ENCODE data around the gene PCK2.

DNA sequence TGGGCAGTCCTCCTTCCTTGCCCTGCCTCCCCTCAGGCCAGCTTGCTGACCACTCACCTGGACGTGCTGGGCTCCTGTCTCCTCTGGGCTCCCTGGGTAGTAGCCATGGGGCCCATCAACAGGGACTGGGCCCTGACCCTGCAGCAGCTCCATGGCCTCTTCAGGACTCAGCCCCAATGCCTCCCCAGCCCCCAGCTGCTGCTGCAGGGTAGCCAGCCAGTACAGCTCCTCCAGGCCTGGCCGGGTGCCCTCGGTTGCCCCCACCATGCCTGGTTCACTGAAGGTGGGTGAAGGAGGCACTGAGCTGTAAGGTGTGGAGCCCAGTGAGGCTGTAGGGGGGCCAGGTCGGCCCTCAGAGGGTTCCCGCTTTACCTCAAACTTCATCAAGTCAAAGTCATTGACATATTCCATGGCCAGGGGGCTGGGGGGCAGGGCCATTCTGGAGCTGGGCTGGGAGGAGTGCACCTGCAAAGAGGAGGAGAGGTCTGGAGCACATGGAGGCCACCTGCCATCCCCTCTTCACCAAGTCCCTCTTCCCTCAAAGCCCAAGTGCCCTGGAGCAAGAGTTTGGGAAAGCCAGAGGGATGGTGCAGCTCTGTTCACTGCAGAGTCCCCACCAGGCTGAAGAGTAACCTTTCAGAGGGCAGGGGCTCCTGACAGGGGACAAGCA is 11.6 kb upstream of the PCK2 start:
- TF ChIP-seq POLR2AphosphoS5 (IDR thresholded peaks at IDR 0.05; ENCODE audit: low read depth, low read length) (no peak), POLR2A (IDR thresholded peaks at IDR 0.05; ENCODE audit: low read depth, low read length) (no peak)

Data from GM12892 (cell line).